Neural crest cell (in vitro differentiated cells): ENCODE results near the gene CD84. TPM values are rescaled to one million over a fixed set of nuclear protein-coding genes. Genes with fewer than 3 reads are reported as not detected.

Experiments
- DNase-seq: peaks from one replicate; pipeline ENCODE4 v3.0.0; 2021; ENCODE audit warnings: low read depth, mixed read lengths, low spot score
- H3K27ac Mint-ChIP-seq: one replicate; pipeline ENCODE4 v1.8.0; 2021; ENCODE audit warnings: mild to moderate bottlenecking, mixed read lengths; ENCODE audit not compliant: unreplicated experiment
- H3K27me3 Mint-ChIP-seq: 2 replicates; pipeline ENCODE4 v1.8.0; 2021; ENCODE audit warnings: low read depth, mild to moderate bottlenecking, mixed read lengths
- H3K36me3 Mint-ChIP-seq: 2 replicates; pipeline ENCODE4 v1.8.0; 2021; ENCODE audit warnings: low read depth, mild to moderate bottlenecking, mixed read lengths
- H3K4me1 Mint-ChIP-seq: 2 replicates; pipeline ENCODE4 v1.8.0; 2021; ENCODE audit warnings: mixed read lengths
- H3K4me3 Mint-ChIP-seq: one replicate; pipeline ENCODE4 v1.8.0; 2021; ENCODE audit warnings: mild to moderate bottlenecking, mixed read lengths
- H3K9me3 Mint-ChIP-seq: 2 replicates; pipeline ENCODE4 v1.8.0; 2021; ENCODE audit warnings: mixed read lengths
- CTCF ChIP-seq: fragments of 200-600 bp; sonication (generic); conservative IDR thresholded peaks from 2 replicates; pipeline ENCODE4 v1.5.0; 2021; ENCODE audit warnings: antibody characterized with exemption, mild to moderate bottlenecking
- total RNA-seq: library from RNA; stranded (reverse); gene quantifications from 2 replicates; pipeline ENCODE4 v1.2.1, GENCODE V29; 2021

CD84 gene
- total RNA-seq, 1 donor from 2014 or later: not detected

- no peak for TF ChIP-seq CTCF
- Mint-ChIP-seq H3K4me3 (no peak overlapping the region), H3K27ac (no peak overlapping the region), H3K9me3 (no peaks in the 10 kb centered on the region), H3K4me1 (no peaks in the 10 kb centered on the region), H3K27me3 (peaks cover 5% of the 10 kb centered on the region), H3K36me3 (no peaks in the 10 kb centered on the region)
- DNase-seq: no peak
Observed at GRCh38 chr1:160550572-160551034, 28.7 kb downstream of the CD84 start.

- DNase-seq: no peak
- Mint-ChIP-seq H3K27me3 (peaks cover 5% of the 10 kb centered on the region), H3K9me3 (no peaks in the 10 kb centered on the region), H3K27ac (no peak overlapping the region), H3K36me3 (no peaks in the 10 kb centered on the region), H3K4me1 (no peaks in the 10 kb centered on the region), H3K4me3 (no peak overlapping the region)
- TF ChIP-seq CTCF: no peak
Observed at GRCh38 chr1:160549665-160550006, 29.7 kb downstream of the CD84 start.

GRCh38 chr1:160548960-160549664 is 30.2 kb downstream of the CD84 start:
- H3K27me3 Mint-ChIP-seq: peaks cover 5% of the 10 kb centered on the region
- no peaks in the 10 kb centered on the region for H3K36me3 Mint-ChIP-seq
- DNase-seq: no peak
- TF ChIP-seq CTCF: no peak
- no peak overlapping the region for H3K27ac Mint-ChIP-seq
- no peak overlapping the region for H3K4me3 Mint-ChIP-seq
- no peaks in the 10 kb centered on the region for H3K9me3 Mint-ChIP-seq
- H3K4me1 Mint-ChIP-seq: no peaks in the 10 kb centered on the region

- H3K4me3 Mint-ChIP-seq: no peak overlapping the region
- H3K9me3 Mint-ChIP-seq: no peaks in the 10 kb centered on the region
- no peaks in the 10 kb centered on the region for H3K4me1 Mint-ChIP-seq
- no peaks in the 10 kb centered on the region for H3K36me3 Mint-ChIP-seq
- H3K27me3 Mint-ChIP-seq: peaks cover 5% of the 10 kb centered on the region
- TF ChIP-seq CTCF: no peak
- no peak for DNase-seq
- no peak overlapping the region for H3K27ac Mint-ChIP-seq
Observed at GRCh38 chr1:160548183-160548582, 31.1 kb downstream of the CD84 start.

GRCh38 chr1:160547422-160547821 is 31.9 kb downstream of the CD84 start:
- H3K27ac Mint-ChIP-seq: no peak overlapping the region
- no peaks in the 10 kb centered on the region for H3K4me1 Mint-ChIP-seq
- no peaks in the 10 kb centered on the region for H3K9me3 Mint-ChIP-seq
- DNase-seq: no peak
- no peak for TF ChIP-seq CTCF
- H3K4me3 Mint-ChIP-seq: no peak overlapping the region
- no peaks in the 10 kb centered on the region for H3K36me3 Mint-ChIP-seq
- H3K27me3 Mint-ChIP-seq: peaks cover 5% of the 10 kb centered on the region
